Retinal pigment epithelial cell (primary cell): ENCODE data around the gene SOSTDC1.
"Not testable (repeated sequence)": the region's sequence is repeated elsewhere in the genome, so short reads cannot be mapped to it uniquely, and the experiment has no call there.

Experiments used
- DNase-seq: peaks from one replicate; pipeline ENCODE4 v3.0.0-alpha.2; 2010; ENCODE audit warnings: low read depth
- H3K4me3 ChIP-seq: 2 replicates; pipeline ENCODE4 v1.5.1; 2011; ENCODE audit warnings: mild to moderate bottlenecking, low read length, control low read depth, moderate library complexity
- TF ChIP-seq, protein P1 (sequence below): conservative IDR thresholded peaks from 2 replicates; pipeline ENCODE4 v1.5.1; 2011; ENCODE audit warnings: low read depth, low read length, control low read depth, inconsistent platforms

The SOSTDC1 gene, protein sequence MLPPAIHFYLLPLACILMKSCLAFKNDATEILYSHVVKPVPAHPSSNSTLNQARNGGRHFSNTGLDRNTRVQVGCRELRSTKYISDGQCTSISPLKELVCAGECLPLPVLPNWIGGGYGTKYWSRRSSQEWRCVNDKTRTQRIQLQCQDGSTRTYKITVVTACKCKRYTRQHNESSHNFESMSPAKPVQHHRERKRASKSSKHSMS

DNA sequence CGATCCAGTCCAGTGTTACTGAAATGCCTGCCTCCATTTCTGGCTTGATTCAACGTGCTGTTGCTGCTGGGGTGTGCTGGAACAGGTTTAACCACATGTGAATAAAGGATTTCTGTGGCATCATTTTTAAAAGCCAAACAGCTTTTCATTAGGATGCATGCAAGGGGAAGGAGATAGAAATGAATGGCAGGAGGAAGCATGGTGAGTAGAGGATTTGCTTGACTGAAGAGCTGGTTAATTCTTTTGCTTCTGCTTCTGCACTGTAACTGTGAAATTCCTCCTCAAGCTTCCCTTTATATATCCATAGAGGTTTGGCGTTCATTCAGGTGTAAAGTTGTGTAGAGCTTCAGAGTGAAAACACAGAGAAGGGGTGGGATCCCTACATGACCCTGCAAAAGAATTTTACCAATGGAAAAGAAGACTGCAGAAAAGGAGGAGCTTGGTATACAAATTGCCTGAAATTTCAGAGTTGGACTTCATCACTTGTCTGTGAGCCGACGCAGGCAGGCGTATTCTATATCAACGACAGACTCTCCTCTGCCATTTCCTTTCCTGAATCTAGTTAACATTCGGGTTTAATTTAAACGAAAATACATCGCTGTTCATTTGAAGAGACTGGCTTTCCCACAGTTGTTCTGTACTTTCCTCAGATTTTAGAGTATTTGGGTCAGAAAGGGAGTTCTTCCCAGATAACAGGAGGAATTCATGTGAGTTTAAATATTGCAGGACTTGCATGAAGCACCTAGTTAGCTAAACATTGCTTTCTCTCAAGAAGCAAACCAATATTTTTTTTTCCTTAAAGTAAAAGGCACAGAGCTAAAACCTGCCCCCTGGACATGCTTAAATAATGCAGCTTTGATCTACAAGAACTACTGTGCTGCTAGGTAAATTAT, at the start of gene SOSTDC1:
TSS of gene SOSTDC1 (minus strand) at position 270 of the 893 bp plus-strand sequence. CDS start at position 200, 70 bp downstream.
- TF ChIP-seq, protein P1, sequence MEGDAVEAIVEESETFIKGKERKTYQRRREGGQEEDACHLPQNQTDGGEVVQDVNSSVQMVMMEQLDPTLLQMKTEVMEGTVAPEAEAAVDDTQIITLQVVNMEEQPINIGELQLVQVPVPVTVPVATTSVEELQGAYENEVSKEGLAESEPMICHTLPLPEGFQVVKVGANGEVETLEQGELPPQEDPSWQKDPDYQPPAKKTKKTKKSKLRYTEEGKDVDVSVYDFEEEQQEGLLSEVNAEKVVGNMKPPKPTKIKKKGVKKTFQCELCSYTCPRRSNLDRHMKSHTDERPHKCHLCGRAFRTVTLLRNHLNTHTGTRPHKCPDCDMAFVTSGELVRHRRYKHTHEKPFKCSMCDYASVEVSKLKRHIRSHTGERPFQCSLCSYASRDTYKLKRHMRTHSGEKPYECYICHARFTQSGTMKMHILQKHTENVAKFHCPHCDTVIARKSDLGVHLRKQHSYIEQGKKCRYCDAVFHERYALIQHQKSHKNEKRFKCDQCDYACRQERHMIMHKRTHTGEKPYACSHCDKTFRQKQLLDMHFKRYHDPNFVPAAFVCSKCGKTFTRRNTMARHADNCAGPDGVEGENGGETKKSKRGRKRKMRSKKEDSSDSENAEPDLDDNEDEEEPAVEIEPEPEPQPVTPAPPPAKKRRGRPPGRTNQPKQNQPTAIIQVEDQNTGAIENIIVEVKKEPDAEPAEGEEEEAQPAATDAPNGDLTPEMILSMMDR, result no peak
- peak; percentile 43 for DNase-seq
- peak within 1 kb of the TSS; percentile 47 for H3K4me3 ChIP-seq

DNA sequence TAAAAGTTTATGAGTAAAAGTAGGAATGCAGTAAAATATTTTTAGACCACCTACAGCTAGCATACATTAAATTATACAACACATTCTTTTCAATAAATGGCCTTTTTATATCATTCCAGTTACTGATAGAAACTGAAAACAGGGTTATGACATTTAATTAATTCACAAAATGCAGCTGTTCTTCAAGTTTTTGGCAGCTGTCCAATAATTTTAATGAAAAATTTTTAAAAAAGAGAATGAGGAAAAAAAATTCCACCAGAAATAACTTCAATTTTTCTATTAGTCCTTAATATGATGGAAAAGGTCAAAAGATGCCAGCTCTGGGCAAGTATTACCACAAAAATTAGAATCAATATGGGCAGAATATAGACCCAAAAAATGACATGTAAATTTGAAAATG, 49.2 kb upstream of the SOSTDC1 start:
- TF ChIP-seq, protein P1, result no peak
- no peak overlapping the region for H3K4me3 ChIP-seq
- DNase-seq, result no peak

DNA sequence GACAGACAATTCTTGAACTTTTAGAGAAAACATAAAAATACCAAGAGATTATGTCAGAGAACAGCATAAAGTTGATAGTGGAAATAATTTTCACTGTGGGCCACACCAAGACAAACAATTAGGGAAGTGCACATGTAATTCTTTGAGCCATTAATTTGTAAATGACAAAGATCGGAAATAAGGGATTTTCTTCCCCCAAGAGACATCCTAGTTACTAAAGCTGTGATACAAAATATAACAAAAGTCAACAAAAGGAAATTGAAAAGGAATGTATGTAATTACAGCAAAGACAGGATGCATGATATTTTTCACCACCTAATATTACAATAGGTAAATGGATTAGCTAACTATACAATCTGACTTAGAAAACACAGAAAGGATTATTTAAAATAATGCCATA, 48.7 kb upstream of the SOSTDC1 start:
- no peak for DNase-seq
- H3K4me3 ChIP-seq, result no peak overlapping the region
- TF ChIP-seq, protein P1, result no peak

DNA sequence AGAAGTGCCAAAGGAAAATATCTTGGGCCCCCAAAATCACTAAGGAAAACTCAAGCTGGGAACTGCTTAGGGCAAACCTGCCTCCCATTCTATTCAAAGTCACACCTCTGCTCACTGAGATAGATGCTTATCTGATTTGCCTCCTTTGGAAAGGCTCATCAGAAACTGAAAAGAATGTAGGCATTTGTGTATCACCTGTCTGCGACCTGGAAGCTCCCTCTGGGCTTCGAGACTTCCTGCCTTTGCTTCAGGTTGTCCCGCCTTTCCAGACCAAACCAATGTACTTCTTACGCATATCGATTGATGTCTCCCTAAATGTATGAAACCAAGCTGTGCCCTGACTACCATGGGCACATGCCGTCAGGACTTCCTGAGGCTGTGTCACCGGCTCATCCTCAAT, 46.6 kb upstream of the SOSTDC1 start:
- DNase-seq, result no peak

DNA sequence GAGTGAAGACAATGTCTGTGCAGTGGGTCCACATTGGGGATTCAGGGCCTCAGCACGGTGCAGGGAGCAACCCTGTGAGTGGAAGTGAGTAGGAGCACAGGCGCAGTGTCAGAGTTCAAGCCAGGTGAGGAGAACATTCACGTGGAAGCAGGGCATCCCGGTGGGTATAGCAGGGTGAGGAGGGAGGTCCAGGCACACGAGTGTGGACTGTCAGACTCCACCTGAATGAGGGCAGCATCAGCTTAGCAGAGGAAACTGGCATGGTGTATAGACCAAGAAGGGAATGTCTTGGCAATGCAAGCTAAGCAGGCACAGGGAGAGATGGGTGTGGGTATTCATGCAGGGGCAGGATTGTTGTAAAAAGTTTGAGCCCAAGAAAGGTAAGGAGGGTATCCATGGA, 45.8 kb upstream of the SOSTDC1 start:
- no peak for DNase-seq
- no peak overlapping the region for H3K4me3 ChIP-seq
- TF ChIP-seq, protein P1, result no peak

More for the DNA sequence above, 46.6 kb upstream of the SOSTDC1 start:
- TF ChIP-seq, protein P1, result no peak
- H3K4me3 ChIP-seq, result no peak overlapping the region

DNA sequence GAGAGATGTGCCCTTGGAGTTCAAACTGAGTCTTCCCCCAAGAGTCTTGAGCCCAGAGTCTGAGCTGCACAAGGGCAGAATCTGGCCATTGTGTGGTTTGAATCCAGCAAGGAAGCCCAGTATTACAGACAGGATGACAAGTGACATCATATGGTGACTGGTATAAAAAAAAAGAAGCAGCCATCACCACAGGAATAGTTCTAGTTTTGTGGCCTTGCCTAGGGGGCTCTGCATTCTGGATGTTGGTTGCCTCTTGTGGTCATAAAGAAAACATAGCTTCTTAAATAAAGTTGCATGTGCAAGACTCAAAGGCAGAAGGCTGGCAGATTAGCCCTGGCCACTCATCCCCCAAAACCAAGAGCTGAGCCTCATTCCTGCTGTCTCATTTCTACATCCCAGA, 44.3 kb upstream of the SOSTDC1 start:
- no peak overlapping the region for H3K4me3 ChIP-seq
- TF ChIP-seq, protein P1, result peak; percentile 1
- DNase-seq, result no peak

DNA sequence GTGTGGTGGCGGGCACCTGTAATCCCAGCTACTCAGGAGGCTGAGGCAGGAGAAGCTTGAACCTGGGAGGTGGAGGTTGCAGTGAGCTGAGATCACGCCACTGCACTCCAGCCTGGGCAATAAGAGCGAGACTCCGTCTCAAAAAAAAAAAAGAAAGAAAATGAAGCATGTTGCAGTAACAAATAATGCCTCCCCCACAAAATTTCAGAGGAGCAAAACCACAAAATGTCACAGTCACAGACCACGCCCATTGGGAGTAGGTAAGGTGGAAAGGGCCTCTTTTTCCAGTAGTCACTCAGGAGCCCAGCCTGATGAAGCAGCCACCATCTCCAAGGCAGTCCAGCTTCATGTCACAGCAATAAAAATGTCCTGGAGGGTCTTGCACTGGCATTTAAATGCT, 40.9 kb upstream of the SOSTDC1 start:
- H3K4me3 ChIP-seq, DNase-seq: not testable (repeated sequence)
